Measurements from ENCODE around the gene ZNF784. TPM values are rescaled to one million over a fixed set of nuclear protein-coding genes. Genes with fewer than 3 reads are reported as not detected.

Gene ZNF784
- total RNA-seq, 4 donors from 2014 or later = 5.7 to 10.3 (median 8.3) TPM

DNA sequence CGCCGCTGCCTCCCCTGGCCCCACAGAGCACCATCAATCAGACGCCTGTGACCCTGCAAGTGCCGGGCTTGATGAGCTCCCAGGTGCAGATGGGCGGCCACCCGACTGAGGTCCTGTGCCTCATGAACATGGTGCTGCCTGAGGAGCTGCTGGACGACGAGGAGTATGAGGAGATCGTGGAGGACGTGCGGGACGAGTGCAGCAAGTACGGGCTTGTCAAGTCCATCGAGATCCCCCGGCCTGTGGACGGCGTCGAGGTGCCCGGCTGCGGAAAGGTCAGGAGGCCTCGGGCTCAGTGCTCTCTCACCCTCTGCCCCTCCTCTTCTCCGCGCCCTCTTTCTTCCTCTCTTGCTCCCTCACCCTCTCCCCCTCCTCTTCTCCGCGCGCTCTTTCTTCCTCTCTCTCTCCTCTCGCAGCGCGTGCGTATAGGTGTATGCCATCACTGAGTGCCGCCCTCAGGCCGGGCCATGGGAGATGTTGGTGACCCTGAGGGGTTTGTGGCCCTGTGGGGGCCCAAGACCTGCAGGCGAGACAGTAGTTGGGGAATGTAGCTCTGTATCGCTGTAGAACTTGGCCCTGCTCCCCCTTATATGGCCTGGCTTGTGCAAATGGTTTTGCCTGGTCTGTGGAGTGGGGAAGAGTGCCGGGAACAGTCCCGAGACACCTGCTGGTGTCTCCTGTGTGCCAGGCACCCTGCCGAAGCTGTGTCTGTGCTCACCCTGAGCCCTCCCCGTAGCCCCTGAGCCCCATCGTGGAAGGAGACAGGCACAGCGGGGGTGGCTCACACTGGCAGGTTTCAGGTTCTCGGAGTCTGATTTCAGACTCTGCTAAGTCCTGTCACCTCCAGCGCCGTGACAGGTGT lies 45.3 kb upstream of the ZNF784 start:
- TF ChIP-seq CTCF (IDR thresholded peaks at IDR 0.05) = no peak
- no peak for TF ChIP-seq POLR2A (IDR thresholded peaks at IDR 0.05)
- no peak overlapping the region for H3K4me3 ChIP-seq (ENCODE audit: low read depth, poor library complexity, severe bottlenecking)
- WGBS, 2 donors = 86 to 87% methylated on average over 42 to 43 of the region's 43 CpGs
- DNase-seq (ENCODE audit: low spot score in 2 of 2) = no peak
- intact Hi-C loops (cut with DNase I; ENCODE audit: low total_unique reads) = loop anchor here (5.0 kb wide), 1 partner anchor 838 kb away; the partner anchor contains the start of gene ZNF471

DNA sequence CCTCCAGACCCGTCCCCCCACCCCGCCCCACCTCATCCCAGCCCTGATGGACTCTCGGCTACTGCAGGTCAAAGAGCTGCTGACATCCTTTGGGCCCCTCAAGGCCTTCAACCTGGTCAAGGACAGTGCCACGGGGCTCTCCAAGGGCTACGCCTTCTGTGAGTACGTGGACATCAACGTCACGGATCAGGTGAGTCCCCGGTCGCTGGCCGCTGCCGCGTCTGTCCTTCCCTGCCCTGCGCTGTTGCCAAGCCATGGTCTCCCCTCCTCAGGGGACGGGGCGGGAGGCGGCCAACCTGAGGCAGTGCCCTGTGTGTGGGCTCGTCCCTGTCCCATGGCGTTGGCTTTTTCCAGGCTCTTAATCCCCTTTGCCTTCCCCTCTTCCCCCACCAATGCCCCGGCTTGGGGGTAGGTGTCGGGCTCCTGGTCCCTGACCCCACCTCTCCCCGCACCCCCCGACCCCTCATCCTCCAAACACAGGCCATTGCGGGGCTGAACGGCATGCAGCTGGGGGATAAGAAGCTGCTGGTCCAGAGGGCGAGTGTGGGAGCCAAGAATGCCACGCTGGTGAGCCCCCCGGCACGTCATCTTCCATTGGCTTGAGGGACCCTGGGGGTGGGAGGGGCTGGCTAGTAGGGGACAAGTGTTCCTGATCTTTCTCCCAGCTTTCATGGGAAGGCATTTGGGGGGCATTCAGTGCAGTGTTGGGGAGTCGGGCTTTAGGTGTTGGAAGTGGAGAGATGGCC lies 44.4 kb upstream of the ZNF784 start:
- WGBS, 2 donors = 88 to 91% methylated on average over 30 of the region's 30 CpGs

DNA sequence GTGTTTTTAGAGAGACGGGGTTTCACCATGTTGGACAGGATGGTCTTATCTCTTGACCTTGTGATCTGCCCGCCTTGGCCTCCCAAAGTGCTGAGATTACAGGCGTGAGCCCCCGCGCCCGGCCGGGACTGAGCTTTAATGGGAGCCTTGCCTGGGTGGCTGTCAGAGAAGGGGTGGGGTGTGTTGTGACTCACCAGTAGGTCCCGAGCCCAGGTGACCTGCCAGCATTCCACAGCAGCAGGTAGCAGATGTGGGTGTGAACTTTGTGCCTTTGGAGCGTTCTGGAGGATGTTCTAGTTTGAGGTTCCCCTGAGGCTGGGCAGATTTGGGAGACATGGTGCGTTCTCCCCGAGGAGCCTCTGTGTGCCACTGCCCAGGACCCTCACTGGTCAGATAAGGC lies 43.6 kb upstream of the ZNF784 start:
- TF ChIP-seq CTCF (IDR thresholded peaks at IDR 0.05) = no peak
- TF ChIP-seq POLR2A (IDR thresholded peaks at IDR 0.05) = no peak
- intact Hi-C loops (cut with DNase I; ENCODE audit: low total_unique reads) = no loop called here
- DNase-seq (ENCODE audit: low spot score in 2 of 2) = no peak
- 62 to 68% methylated on average over 10 to 11 of the region's 11 CpGs for WGBS, 2 donors
- no peak overlapping the region for H3K4me3 ChIP-seq (ENCODE audit: low read depth, poor library complexity, severe bottlenecking)

More for the DNA sequence above, 44.4 kb upstream of the ZNF784 start:
- TF ChIP-seq CTCF (IDR thresholded peaks at IDR 0.05) = no peak
- TF ChIP-seq POLR2A (IDR thresholded peaks at IDR 0.05) = no peak
- H3K4me3 ChIP-seq (ENCODE audit: low read depth, poor library complexity, severe bottlenecking) = no peak overlapping the region
- no peak for DNase-seq (ENCODE audit: low spot score in 2 of 2)
- intact Hi-C loops (cut with DNase I; ENCODE audit: low total_unique reads) = no loop called here

DNA sequence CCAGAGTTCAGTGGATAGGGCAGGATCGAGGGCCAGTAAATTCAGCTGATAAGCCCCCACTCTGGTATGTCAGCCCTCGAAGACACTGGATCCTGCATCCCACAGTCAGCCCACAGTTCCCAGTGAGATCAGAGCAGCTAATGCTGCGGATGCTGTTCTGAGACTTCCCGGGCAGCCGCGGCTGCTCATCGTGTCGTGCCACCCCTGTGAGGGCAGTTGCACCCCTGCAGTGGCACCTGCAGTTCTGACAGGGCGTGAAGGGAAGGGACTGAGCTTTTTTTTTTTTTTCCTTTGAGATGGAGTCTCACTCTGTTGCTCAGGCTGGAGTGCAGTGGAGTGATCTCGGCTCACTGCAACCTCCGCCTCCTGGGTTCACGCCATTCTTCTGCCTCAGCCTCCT lies 43.1 kb upstream of the ZNF784 start:
- intact Hi-C loops (cut with DNase I; ENCODE audit: low total_unique reads) = no loop called here
- no peak overlapping the region for H3K4me3 ChIP-seq (ENCODE audit: low read depth, poor library complexity, severe bottlenecking)
- WGBS, 2 donors = 75 to 86% methylated on average over 11 to 12 of the region's 12 CpGs
- no peak for DNase-seq (ENCODE audit: low spot score in 2 of 2)
- TF ChIP-seq POLR2A (IDR thresholded peaks at IDR 0.05) (no peak), CTCF (IDR thresholded peaks at IDR 0.05) (no peak)

GRCh38 chr19:55667006-55667381 lies 42.6 kb upstream of the ZNF784 start:
- intact Hi-C loops (cut with DNase I; ENCODE audit: low total_unique reads) = no loop called here
- 83 to 98% methylated on average over 4 of the region's 4 CpGs for WGBS, 2 donors
- no peak for DNase-seq (ENCODE audit: low spot score in 2 of 2)
- TF ChIP-seq CTCF (IDR thresholded peaks at IDR 0.05) = no peak
- no peak for TF ChIP-seq POLR2A (IDR thresholded peaks at IDR 0.05)
- no peak overlapping the region for H3K4me3 ChIP-seq (ENCODE audit: low read depth, poor library complexity, severe bottlenecking)

Data from lower leg skin (tissue), 4 donors.